ENCODE results near the gene PTGER1. TPM values are rescaled to one million over a fixed set of nuclear protein-coding genes. Genes with fewer than 3 reads are reported as not detected.

PTGER1 gene
- total and polyA plus RNA-seq, 2 of the 8 experiments (the other 6 are each of a cell fraction or from before 2014, with no cell fraction given): 0.20 to 0.41 TPM

DNA sequence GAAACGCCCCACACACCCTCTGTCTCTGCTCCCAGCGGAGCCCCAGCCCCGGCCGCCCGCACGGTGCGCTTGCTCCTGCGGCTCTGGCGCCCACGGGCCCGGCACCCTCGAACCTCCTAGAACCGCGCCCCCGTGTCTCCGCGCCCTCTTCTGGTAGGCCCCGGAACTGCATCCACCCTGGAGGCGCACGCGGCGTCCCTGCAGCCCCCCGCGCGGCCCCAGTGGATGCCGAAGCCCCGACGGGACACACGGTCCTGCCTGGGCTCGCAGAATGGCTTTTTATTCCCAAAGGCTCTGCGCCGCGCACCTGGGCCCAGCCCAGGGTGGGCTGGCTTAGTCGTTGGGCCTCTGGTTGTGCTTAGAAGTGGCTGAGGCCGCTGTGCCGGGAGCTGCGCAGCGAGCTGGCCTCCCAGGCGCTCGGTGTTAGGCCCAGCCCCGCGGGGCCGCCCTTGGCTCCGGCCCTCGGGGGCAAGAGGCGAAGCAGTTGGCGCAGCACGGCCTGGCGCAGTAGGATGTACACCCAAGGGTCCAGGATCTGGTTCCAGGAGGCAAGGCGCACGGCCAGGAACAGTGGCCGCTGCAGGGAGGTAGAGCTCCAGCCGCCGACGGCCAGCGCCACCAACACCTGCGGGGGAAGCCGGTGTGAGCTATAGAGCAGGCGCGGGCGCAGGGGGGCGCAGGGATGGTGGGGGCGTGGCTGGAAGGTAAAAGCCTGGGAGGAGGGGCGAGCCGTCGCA, 2.8 kb downstream of the PTGER1 start (continued):
- TF ChIP-seq RFX5 (IDR thresholded peaks at IDR 0.05; ENCODE audit: borderline replicate concordance, low read depth, low read length) (no peak), SUZ12 (IDR thresholded peaks at IDR 0.05; ENCODE audit: low read length) (no peak), CBX5 (IDR thresholded peaks at IDR 0.05; ENCODE audit: low read depth, low read length) (no peak)
- TF ChIP-seq, protein P1, sequence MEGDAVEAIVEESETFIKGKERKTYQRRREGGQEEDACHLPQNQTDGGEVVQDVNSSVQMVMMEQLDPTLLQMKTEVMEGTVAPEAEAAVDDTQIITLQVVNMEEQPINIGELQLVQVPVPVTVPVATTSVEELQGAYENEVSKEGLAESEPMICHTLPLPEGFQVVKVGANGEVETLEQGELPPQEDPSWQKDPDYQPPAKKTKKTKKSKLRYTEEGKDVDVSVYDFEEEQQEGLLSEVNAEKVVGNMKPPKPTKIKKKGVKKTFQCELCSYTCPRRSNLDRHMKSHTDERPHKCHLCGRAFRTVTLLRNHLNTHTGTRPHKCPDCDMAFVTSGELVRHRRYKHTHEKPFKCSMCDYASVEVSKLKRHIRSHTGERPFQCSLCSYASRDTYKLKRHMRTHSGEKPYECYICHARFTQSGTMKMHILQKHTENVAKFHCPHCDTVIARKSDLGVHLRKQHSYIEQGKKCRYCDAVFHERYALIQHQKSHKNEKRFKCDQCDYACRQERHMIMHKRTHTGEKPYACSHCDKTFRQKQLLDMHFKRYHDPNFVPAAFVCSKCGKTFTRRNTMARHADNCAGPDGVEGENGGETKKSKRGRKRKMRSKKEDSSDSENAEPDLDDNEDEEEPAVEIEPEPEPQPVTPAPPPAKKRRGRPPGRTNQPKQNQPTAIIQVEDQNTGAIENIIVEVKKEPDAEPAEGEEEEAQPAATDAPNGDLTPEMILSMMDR (IDR thresholded peaks at IDR 0.05; ENCODE audit: control extremely low read depth in 1 of 3, insufficient read depth in 1 of 3, low read depth in 1 of 3, low read length in 3 of 3): peak; percentile 80 to 90 (median 84)
